Measurements from ENCODE around the gene TRH.
"Not testable (repeated sequence)": the region's sequence is repeated elsewhere in the genome, so short reads cannot be mapped to it uniquely, and the experiment has no call there.

The TRH gene

GRCh38 chr3:130017661-130018060 lies 43.1 kb downstream of the TRH start:
- POLR2A ChIA-PET, CTCF ChIA-PET: not testable (repeated sequence)
- WGBS (ENCODE audit: insufficient coverage) = 89% methylated on average over 5 of the region's 13 CpGs

GRCh38 chr3:130026146-130026829 lies 51.8 kb downstream of the TRH start:
- H3K27me3 ChIP-seq (replicated peaks in 2 of 5; ENCODE audit: control insufficient read depth in 4 of 5, insufficient read depth in 5 of 5, low read length in 4 of 5); H3K9me3 ChIP-seq (ENCODE audit: control extremely low read depth in 1 of 5, control insufficient read depth in 4 of 5, insufficient read depth in 2 of 5, low read depth in 1 of 5, low read length in 4 of 5); H3K36me3 ChIP-seq (ENCODE audit: control insufficient read depth in 4 of 4, insufficient read depth in 4 of 4, low read length in 3 of 4); H3K4me1 ChIP-seq (ENCODE audit: control extremely low read depth in 1 of 4, control insufficient read depth in 4 of 4, insufficient read depth in 4 of 4, low read length in 3 of 4); H3K4me3 ChIP-seq (ENCODE audit: control insufficient read depth in 1 of 7, extremely low read depth in 1 of 7, insufficient read depth in 4 of 7, low read depth in 2 of 7, low read length in 6 of 7); H3K27ac ChIP-seq (ENCODE audit: insufficient read depth in 1 of 2, low read depth in 1 of 2, low read length in 2 of 2, poor library complexity in 1 of 2, severe bottlenecking in 2 of 2); POLR2A ChIA-PET: not testable (repeated sequence)
- WGBS (ENCODE audit: insufficient coverage) = 33% methylated on average over 3 of the region's 14 CpGs
- DNase-seq = peak; percentile 32 to 68 (median 63)
- CTCF ChIA-PET = interaction anchor here (0.8 to 1.3 kb wide), 3 partner anchors 67 to 85 kb away, joined by 3 to 8 read pairs (median 3); no protein-coding TSS in a partner anchor

More at GRCh38 chr3:130017661-130018060, 43.1 kb downstream of the TRH start:
- not testable (repeated sequence) for H3K9me3 ChIP-seq (ENCODE audit: control extremely low read depth in 1 of 5, control insufficient read depth in 4 of 5, insufficient read depth in 2 of 5, low read depth in 1 of 5, low read length in 4 of 5); H3K27me3 ChIP-seq (replicated peaks in 2 of 5; ENCODE audit: control insufficient read depth in 4 of 5, insufficient read depth in 5 of 5, low read length in 4 of 5); H3K4me3 ChIP-seq (ENCODE audit: control insufficient read depth in 1 of 7, extremely low read depth in 1 of 7, insufficient read depth in 4 of 7, low read depth in 2 of 7, low read length in 6 of 7); DNase-seq; H3K4me1 ChIP-seq (ENCODE audit: control extremely low read depth in 1 of 4, control insufficient read depth in 4 of 4, insufficient read depth in 4 of 4, low read length in 3 of 4); H3K27ac ChIP-seq (ENCODE audit: insufficient read depth in 1 of 2, low read depth in 1 of 2, low read length in 2 of 2, poor library complexity in 1 of 2, severe bottlenecking in 2 of 2); H3K36me3 ChIP-seq (ENCODE audit: control insufficient read depth in 4 of 4, insufficient read depth in 4 of 4, low read length in 3 of 4)

GRCh38 chr3:130027437-130027836 lies 52.9 kb downstream of the TRH start:
- H3K27me3 ChIP-seq (replicated peaks in 2 of 5; ENCODE audit: control insufficient read depth in 4 of 5, insufficient read depth in 5 of 5, low read length in 4 of 5); H3K4me3 ChIP-seq (ENCODE audit: control insufficient read depth in 1 of 7, extremely low read depth in 1 of 7, insufficient read depth in 4 of 7, low read depth in 2 of 7, low read length in 6 of 7); H3K27ac ChIP-seq (ENCODE audit: insufficient read depth in 1 of 2, low read depth in 1 of 2, low read length in 2 of 2, poor library complexity in 1 of 2, severe bottlenecking in 2 of 2); H3K4me1 ChIP-seq (ENCODE audit: control extremely low read depth in 1 of 4, control insufficient read depth in 4 of 4, insufficient read depth in 4 of 4, low read length in 3 of 4); DNase-seq; H3K9me3 ChIP-seq (ENCODE audit: control extremely low read depth in 1 of 5, control insufficient read depth in 4 of 5, insufficient read depth in 2 of 5, low read depth in 1 of 5, low read length in 4 of 5); H3K36me3 ChIP-seq (ENCODE audit: control insufficient read depth in 4 of 4, insufficient read depth in 4 of 4, low read length in 3 of 4); POLR2A ChIA-PET: not testable (repeated sequence)
- WGBS (ENCODE audit: insufficient coverage) = 67% methylated on average over 3 of the region's 6 CpGs
- CTCF ChIA-PET = interaction anchor here (2.0 to 2.8 kb wide), 2 partner anchors 71 to 84 kb away, joined by 4 to 17 read pairs; no protein-coding TSS in a partner anchor

Measured in common myeloid progenitor, CD34-positive (primary cell).